Central memory CD8-positive, alpha-beta T cell (primary cell): ENCODE results near the gene KCNA4.

ENCODE experiments used
- ATAC-seq: fragments of 150-1000 bp; cut with Tn5 transposase; replicated peaks from 2 replicates; pipeline ENCODE4 v1.10.0; 2022; ENCODE audit warnings: mild to moderate bottlenecking, moderate FRiP score, moderate number of reproducible peaks; ENCODE audit not compliant: poor library complexity, severe bottlenecking; ENCODE audit errors: extremely low read depth
- DNase-seq, 2 donors: peaks; one replicate each; pipeline ENCODE4 v3.0.0; 2021; ENCODE audit warnings: low spot score in 2 of 2
- H3K27ac Mint-ChIP-seq: one replicate; pipeline ENCODE4 v1.8.0; 2022; ENCODE audit warnings: low read depth, mild to moderate bottlenecking, moderate library complexity, mixed read lengths
- H3K27me3 Mint-ChIP-seq: one replicate; pipeline ENCODE4 v1.8.0; 2022; ENCODE audit warnings: mixed read lengths
- H3K36me3 Mint-ChIP-seq: one replicate; pipeline ENCODE4 v1.8.0; 2022; ENCODE audit warnings: mild to moderate bottlenecking, moderate library complexity, mixed read lengths; ENCODE audit not compliant: insufficient read depth
- H3K4me1 Mint-ChIP-seq: one replicate; pipeline ENCODE4 v1.8.0; 2022; ENCODE audit warnings: mixed read lengths
- H3K4me3 Mint-ChIP-seq: one replicate; pipeline ENCODE4 v1.8.0; 2022; ENCODE audit warnings: mild to moderate bottlenecking, moderate library complexity, mixed read lengths
- H3K9me3 Mint-ChIP-seq: one replicate; pipeline ENCODE4 v1.8.0; 2022; ENCODE audit warnings: mixed read lengths

KCNA4 gene

DNA sequence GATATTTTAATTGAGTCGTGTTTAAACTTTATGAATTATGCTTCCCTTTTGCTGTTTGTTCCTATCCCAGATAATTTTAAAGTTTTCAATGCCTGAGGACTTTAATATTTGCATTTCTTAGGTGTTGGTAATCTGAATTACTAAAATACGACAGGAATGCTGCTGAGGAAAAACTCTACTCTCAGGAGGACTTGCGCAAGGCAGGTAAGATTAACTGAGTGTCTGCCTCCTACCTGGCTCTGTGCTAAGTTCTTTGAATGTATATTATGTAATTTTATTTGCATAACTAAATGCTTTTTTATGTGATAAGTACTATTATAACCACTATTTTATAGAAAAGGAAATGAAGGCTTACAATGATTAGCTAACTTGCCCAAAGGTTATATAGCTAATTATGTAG is 2.7 kb upstream of the KCNA4 start:
- Mint-ChIP-seq H3K4me3 (no peak overlapping the region), H3K27me3 (peaks cover 21% of the 10 kb centered on the region), H3K4me1 (no peaks in the 10 kb centered on the region), H3K9me3 (peaks cover 11% of the 10 kb centered on the region), H3K36me3 (no peaks in the 10 kb centered on the region), H3K27ac (no peak overlapping the region)
- DNase-seq (no peak), ATAC-seq (no peak)

GRCh38 chr11:30018495-30018894 is 1.7 kb upstream of the KCNA4 start:
- peaks cover 21% of the 10 kb centered on the region for H3K27me3 Mint-ChIP-seq
- H3K27ac Mint-ChIP-seq = no peak overlapping the region
- no peaks in the 10 kb centered on the region for H3K4me1 Mint-ChIP-seq
- H3K36me3 Mint-ChIP-seq = no peaks in the 10 kb centered on the region
- no peak overlapping the region for H3K4me3 Mint-ChIP-seq
- DNase-seq (no peak), ATAC-seq (no peak)
- H3K9me3 Mint-ChIP-seq = peaks cover 11% of the 10 kb centered on the region

DNA sequence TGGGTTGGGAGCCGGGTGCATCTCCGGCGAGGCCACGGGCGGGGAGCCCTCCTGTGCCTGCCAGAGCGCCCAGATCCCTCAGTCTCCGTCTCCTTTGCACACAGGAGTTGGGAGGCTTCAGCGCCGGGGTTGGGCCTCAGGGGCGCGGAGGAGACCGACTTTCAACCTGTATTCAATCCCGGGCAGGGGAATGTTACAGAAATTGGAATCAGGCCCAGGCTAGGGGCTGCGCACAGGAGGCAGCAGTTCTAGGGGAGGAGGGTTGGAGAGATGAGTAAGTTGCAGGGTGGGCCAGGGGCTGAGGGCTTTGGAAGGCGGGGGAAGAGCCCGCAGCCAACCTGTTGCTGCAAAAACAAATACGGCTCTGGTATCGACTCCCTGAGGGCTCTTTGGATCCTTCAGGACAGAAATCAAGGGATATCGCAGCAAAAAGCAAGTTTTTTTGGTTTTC is 640 bp upstream of the KCNA4 start:
- ATAC-seq = no peak
- peaks cover 21% of the 10 kb centered on the region for H3K27me3 Mint-ChIP-seq
- no peaks in the 10 kb centered on the region for H3K4me1 Mint-ChIP-seq
- DNase-seq = no peak
- no peak overlapping the region for H3K27ac Mint-ChIP-seq
- H3K9me3 Mint-ChIP-seq = peaks cover 11% of the 10 kb centered on the region
- no peaks in the 10 kb centered on the region for H3K36me3 Mint-ChIP-seq
- no peak overlapping the region for H3K4me3 Mint-ChIP-seq

- Mint-ChIP-seq H3K27me3 (peaks cover 21% of the 10 kb centered on the region), H3K36me3 (no peaks in the 10 kb centered on the region), H3K27ac (no peak overlapping the region), H3K4me3 (no peak overlapping the region), H3K4me1 (no peaks in the 10 kb centered on the region), H3K9me3 (peaks cover 3% of the 10 kb centered on the region)
- ATAC-seq = no peak
- DNase-seq = no peak
Observed at GRCh38 chr11:30015725-30016412, 961 bp downstream of the KCNA4 start.

DNA sequence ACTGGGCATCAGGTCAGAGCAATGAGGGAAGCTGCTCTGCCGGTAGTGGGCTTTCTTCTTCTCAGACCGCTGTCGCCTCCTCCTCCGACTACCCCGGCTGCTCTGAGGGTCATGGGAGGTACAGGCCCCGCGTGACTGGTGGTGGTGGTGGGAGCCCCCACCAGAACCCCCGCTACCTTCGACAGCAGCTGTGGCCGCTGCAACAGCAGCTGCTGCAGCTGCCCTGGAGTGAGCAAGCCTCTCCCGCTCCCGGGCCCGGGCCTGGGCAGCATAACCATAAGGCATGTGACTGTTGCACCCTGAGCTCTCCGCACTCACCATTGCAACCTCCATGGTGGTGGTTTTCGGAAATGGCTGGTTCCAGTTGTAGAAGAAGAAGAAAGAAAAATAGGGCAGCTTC is 4.5 kb downstream of the KCNA4 start:
- Mint-ChIP-seq H3K36me3 (peaks cover 2% of the 10 kb centered on the region), H3K9me3 (peaks cover 2% of the 10 kb centered on the region), H3K27ac (no peak overlapping the region), H3K4me1 (no peaks in the 10 kb centered on the region), H3K27me3 (peaks cover 3% of the 10 kb centered on the region), H3K4me3 (no peak overlapping the region)
- no peak for DNase-seq
- no peak for ATAC-seq

- Mint-ChIP-seq H3K27ac (no peak overlapping the region), H3K4me1 (no peaks in the 10 kb centered on the region), H3K27me3 (no peaks in the 10 kb centered on the region), H3K36me3 (peaks cover 2% of the 10 kb centered on the region), H3K4me3 (no peak overlapping the region), H3K9me3 (peaks cover 6% of the 10 kb centered on the region)
- ATAC-seq (no peak), DNase-seq (no peak)
Observed at GRCh38 chr11:30009060-30009459, 7.8 kb downstream of the KCNA4 start.

DNA sequence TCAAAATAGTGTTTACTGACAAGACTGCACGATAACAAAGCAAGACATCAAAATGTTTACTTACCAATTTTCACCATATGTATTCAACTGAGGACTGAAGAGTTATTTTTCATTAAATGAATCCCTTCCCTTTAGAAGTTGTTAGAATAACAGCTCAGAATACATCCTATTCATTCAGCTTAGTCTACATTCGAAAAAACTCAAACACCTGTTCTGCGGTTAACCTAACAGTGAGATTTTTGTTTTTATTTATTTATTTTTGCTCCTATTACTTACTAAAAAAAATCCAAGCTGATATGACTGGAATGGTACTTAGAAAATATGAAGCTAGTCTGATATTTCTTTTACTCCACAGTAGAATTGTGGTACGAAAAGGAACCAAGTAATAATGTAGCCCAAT is 10.0 kb downstream of the KCNA4 start:
- Mint-ChIP-seq H3K27ac (no peak overlapping the region), H3K4me1 (no peaks in the 10 kb centered on the region), H3K9me3 (peaks cover 6% of the 10 kb centered on the region), H3K36me3 (peaks cover 2% of the 10 kb centered on the region), H3K4me3 (no peak overlapping the region), H3K27me3 (no peaks in the 10 kb centered on the region)
- DNase-seq (no peak), ATAC-seq (no peak)

DNA sequence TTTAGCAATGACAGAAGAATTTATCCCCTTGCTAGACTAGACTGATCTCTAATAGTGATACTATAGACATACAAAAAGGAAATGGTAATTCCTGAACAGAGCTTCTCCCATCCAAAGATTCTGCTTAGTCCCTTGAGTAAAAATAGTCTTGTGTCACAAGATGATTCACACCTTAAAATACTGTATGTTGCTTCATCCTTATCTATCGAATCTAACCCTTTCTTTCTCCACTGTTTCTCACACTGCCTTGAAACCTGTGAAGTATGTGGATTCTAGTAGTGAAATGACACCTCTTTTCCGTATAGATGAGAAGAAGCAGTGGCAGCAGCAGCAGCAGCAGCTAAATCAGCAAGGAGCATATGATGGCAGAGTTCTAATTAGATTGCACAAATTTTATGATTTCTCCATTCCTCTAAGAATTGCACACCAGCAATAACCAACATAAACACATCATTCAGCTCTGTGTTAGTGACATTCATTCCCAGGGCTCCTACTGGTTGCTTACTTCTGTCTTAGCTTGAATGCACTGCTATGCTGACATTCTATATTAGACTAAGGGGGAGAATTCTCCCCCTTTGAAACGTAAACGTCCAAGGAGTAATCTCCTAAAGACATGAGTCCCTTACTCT is 14.6 kb downstream of the KCNA4 start:
- H3K4me3 Mint-ChIP-seq = no peak overlapping the region
- DNase-seq (no peak), ATAC-seq (no peak)
- peaks cover 3% of the 10 kb centered on the region for H3K9me3 Mint-ChIP-seq
- H3K4me1 Mint-ChIP-seq = no peaks in the 10 kb centered on the region
- no peaks in the 10 kb centered on the region for H3K36me3 Mint-ChIP-seq
- H3K27ac Mint-ChIP-seq = no peak overlapping the region
- no peaks in the 10 kb centered on the region for H3K27me3 Mint-ChIP-seq

GRCh38 chr11:30000986-30001750 is 15.7 kb downstream of the KCNA4 start:
- H3K27ac Mint-ChIP-seq = no peak overlapping the region
- no peaks in the 10 kb centered on the region for H3K27me3 Mint-ChIP-seq
- H3K4me1 Mint-ChIP-seq = no peaks in the 10 kb centered on the region
- H3K36me3 Mint-ChIP-seq = no peaks in the 10 kb centered on the region
- H3K4me3 Mint-ChIP-seq = no peak overlapping the region
- no peaks in the 10 kb centered on the region for H3K9me3 Mint-ChIP-seq
- no peak for ATAC-seq
- DNase-seq = no peak

- ATAC-seq (no peak), DNase-seq (no peak)
- Mint-ChIP-seq H3K9me3 (peaks cover 6% of the 10 kb centered on the region), H3K27me3 (no peaks in the 10 kb centered on the region), H3K27ac (no peak overlapping the region), H3K4me1 (no peaks in the 10 kb centered on the region), H3K4me3 (no peak overlapping the region), H3K36me3 (no peaks in the 10 kb centered on the region)
Observed at GRCh38 chr11:29996016-29996415, 20.8 kb downstream of the KCNA4 start.

DNA sequence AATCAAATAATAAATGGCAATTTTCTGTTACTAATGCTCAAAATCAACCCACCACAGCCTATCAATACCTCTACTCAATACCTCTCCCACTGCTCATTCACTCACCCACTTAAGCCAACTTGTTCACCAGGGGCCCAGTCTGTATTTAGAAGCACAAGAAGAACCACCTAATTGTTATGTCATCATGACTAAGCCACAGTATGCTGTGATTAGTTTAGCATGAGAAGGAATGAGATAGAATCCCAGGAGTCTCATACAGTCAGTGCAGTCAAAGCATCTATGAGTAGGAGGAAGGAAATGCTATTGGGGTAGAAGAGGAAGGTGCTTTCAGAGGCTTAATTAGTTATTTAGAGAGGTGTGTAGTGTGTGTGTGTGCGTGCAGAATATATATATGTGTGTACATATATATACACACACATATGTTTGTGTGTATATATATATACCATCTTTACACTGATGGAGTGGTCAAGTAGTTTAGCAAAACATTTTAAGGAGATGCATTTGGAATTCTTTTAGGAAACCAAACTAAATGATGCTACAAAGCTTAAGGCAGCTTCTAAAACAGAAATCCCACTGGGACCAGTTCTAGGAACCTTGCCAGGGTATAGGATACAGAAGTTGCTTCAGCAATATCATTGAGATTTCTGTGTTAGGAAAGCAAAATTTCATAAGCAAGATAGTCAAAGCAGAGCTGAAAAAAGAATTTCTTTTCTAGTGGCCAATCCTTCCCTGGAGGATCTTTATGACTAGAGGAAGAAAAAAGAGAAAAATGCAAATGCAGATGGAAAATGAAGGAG is 27.5 kb downstream of the KCNA4 start:
- no peaks in the 10 kb centered on the region for H3K27me3 Mint-ChIP-seq
- no peak for ATAC-seq
- H3K36me3 Mint-ChIP-seq = no peaks in the 10 kb centered on the region
- no peak overlapping the region for H3K4me3 Mint-ChIP-seq
- H3K27ac Mint-ChIP-seq = no peak overlapping the region
- peaks cover 5% of the 10 kb centered on the region for H3K9me3 Mint-ChIP-seq
- DNase-seq = no peak
- H3K4me1 Mint-ChIP-seq = no peaks in the 10 kb centered on the region

- Mint-ChIP-seq H3K27ac (no peak overlapping the region), H3K9me3 (peaks cover 5% of the 10 kb centered on the region), H3K4me1 (no peaks in the 10 kb centered on the region), H3K27me3 (no peaks in the 10 kb centered on the region), H3K4me3 (no peak overlapping the region), H3K36me3 (no peaks in the 10 kb centered on the region)
- DNase-seq (no peak), ATAC-seq (no peak)
Observed at GRCh38 chr11:29985248-29985647, 31.6 kb downstream of the KCNA4 start.
